ENCODE results near the gene BAMBI.

GRCh38 chr10:28676326-28676967 is 874 bp upstream of the BAMBI start:
- TF ChIP-seq YY1 (IDR thresholded peaks at IDR 0.05; ENCODE audit: insufficient read depth, insufficient read length) (no peak), SUZ12 (IDR thresholded peaks at IDR 0.05; ENCODE audit: extremely low read depth, insufficient read depth, insufficient read length) (no peak)

All from NT2/D1 (cell line).